GM12892 (cell line): Measurements from ENCODE around the gene C1orf226.
"Not testable (repeated sequence)": the region's sequence is repeated elsewhere in the genome, so short reads cannot be mapped to it uniquely, and the experiment has no call there.

Experiments
- DNase-seq: peaks from one replicate; pipeline ENCODE4 v3.0.0; 2011; ENCODE audit not compliant: insufficient read length
- FAIRE-seq: peaks from 2 replicates; lab custom pipeline; 2011; peaks lifted over from hg19 to GRCh38; lab: Jason Lieb, UNC
- POLR2A ChIP-seq: IDR thresholded peaks from 2 replicates; pipeline ENCODE4 v1.6.1; 2011; ENCODE audit warnings: low read depth, low read length, control low read depth
- POLR2AphosphoS5 ChIP-seq: IDR thresholded peaks from 2 replicates; pipeline ENCODE4 v1.6.1; 2011; ENCODE audit warnings: low read depth, low read length, control low read depth
- TAF1 ChIP-seq: IDR thresholded peaks from 2 replicates; pipeline ENCODE4 v1.6.1; 2011; ENCODE audit warnings: low read depth, mild to moderate bottlenecking, control low read depth, low read length, borderline replicate concordance

The C1orf226 gene

GRCh38 chr1:162421258-162422164 lies 40.0 kb downstream of the C1orf226 start:
- no peak for FAIRE-seq
- no peak for DNase-seq
- no peak for TF ChIP-seq TAF1
- TF ChIP-seq POLR2AphosphoS5, result no peak
- TF ChIP-seq POLR2A, result no peak

DNA sequence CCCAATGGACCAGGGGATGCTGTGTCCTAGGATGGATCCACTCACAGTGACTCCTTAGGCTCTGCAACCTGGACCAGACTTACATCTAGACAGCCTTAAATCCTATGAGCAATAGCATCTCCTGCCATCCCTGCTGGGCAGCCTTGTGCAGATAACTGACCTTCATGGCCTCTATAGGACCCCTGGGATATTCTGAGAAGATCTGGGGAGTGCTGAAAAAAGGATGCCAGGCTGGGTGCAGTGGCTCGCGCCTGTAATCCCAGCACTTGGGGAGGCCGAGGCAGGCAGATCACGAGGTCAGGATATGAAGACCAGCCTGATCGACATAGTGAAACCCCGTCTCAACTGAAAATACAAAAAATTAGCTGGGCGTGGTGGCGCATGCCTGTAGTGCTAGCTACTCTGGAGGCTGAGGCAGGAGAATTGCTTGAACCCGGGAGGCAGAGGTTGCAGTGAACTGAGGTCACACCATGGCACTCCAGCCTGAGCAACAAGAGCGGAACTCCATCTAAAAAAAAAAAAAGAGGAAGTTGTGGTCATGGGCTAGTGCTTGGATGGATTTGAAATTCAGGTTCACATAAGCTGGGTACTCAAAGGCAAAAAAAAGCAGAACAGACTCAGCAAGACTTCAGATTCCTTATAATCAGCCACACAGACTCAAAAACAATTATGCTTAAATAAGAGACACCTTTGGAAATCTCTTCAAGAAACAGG lies 41.3 kb downstream of the C1orf226 start:
- FAIRE-seq (no peak), DNase-seq (no peak)
- TF ChIP-seq TAF1 (no peak), POLR2A (no peak), POLR2AphosphoS5 (no peak)

- DNase-seq (no peak), FAIRE-seq (no peak)
- no peak for TF ChIP-seq TAF1
- TF ChIP-seq POLR2A, result no peak
- TF ChIP-seq POLR2AphosphoS5, result no peak
Observed at GRCh38 chr1:162430583-162430982, 49.1 kb downstream of the C1orf226 start.

GRCh38 chr1:162432977-162433713 lies 51.6 kb downstream of the C1orf226 start:
- not testable (repeated sequence) for FAIRE-seq, DNase-seq
